GM18517 (cell line): ENCODE data around the gene ABCC6.
"Not testable (repeated sequence)": the region's sequence is repeated elsewhere in the genome, so short reads cannot be mapped to it uniquely, and the experiment has no call there.

Experiments used
- ATAC-seq: cut with Tn5 transposase; IDR thresholded peaks from one replicate; pipeline ENCODE4 v1.9.1; 2021; ENCODE audit warnings: mild to moderate bottlenecking, moderate library complexity; ENCODE audit not compliant: unreplicated experiment

Gene ABCC6

DNA sequence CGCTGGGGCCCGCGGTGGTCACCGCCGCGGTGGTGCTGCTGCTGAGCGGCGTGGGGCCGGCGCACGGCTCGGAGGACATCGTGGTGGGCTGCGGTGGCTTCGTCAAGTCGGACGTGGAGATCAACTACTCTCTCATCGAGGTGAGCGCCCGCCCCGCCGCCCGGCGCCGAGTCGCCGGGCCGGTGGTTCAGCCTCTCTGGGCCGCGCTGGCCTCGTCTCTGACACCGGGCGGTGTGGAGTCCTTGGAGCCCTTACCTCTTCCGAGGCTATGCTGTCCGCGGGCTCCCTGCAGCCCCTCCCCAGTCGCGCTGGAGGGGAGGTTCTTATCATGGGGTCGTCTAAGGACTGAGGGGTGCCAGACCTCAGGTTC is 9.4 kb upstream of the ABCC6 start:
- not testable (repeated sequence) for ATAC-seq

DNA sequence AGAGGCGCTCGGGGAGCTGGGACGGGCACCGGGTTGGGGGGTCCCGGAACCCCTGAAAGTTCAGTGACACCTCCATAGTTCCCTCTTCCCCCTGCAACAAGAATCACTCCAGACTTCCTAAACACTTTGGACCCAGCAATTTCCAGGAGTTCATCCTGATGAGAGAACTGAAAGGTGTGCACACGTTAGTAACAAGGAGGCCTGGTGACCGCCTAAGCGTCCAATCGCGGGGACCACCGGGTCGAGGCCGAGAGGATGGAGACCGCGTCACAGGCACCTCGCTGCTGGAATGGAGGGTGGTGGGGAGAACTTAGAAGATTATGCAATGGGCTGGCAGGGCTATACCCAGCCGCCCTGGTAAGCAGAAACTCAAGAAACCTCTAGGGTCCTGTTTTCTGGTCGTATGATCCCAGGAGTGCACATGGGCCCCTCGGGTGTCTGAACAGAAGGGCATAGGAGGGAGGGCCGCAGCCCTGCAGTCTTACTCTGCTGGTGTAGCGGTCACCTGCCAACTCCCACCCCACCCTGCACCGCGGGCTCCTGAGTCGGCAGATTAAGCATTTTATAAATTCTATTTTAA is 458 bp upstream of the ABCC6 start:
- not testable (repeated sequence) for ATAC-seq

- ATAC-seq = not testable (repeated sequence)
These were observed 1.9 kb downstream of the ABCC6 start for GRCh38 chr16:16221382-16221781.

GRCh38 chr16:16220449-16220848 is 2.8 kb downstream of the ABCC6 start:
- ATAC-seq = not testable (repeated sequence)

- not testable (repeated sequence) for ATAC-seq
These were observed 4.5 kb downstream of the ABCC6 start for GRCh38 chr16:16218787-16219186.

GRCh38 chr16:16218349-16218748 is 4.9 kb downstream of the ABCC6 start:
- not testable (repeated sequence) for ATAC-seq

DNA sequence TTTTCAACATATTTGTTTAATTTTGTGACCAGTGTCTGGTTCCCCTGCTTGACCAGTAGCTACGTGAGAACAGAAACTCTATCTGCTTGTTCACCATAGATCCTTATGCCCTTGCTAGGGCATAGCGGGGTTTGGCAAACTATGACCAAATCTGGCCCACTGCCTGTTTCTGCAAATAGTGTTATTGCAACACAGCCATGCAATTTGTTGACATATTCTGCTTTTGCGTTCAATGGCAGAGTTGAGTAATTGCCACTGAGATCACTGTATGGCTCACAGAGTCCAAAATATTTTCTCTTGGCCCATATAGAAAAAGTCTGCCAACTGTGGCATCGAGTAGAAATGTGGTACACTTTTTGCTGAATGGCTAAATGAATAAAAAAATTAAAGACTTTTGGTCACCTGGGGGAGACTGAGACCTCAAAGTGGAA is 9.4 kb downstream of the ABCC6 start:
- ATAC-seq = not testable (repeated sequence)

- not testable (repeated sequence) for ATAC-seq
These were observed 11.9 kb downstream of the ABCC6 start for GRCh38 chr16:16211404-16211803.

GRCh38 chr16:16208461-16208860 is 14.8 kb downstream of the ABCC6 start:
- not testable (repeated sequence) for ATAC-seq

DNA sequence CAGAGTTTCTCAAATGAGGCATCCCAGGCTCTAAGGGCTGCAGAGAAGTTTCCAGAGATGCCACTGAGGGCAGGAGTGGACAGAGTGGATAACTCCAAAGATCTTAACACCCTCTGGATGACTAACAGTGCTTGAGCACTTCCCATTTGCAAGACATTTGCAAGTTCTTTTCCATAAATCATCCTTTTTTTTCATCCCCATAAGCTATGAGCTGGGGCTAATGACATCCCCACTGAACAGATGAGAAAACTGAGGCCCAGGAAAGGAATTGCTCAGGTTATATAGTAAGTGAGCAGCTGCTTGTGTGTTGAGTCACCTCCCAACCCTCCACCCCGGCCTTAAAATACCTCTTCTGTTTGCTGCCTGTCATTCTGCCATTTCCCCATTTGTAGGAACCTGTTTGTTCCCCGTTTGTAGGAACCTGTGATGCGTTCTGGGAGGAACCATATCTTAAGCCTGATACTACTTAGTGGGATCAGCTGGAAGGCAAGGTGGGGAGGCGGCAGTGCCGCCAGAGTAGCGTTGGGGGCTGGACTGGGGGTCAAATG is 15.4 kb downstream of the ABCC6 start:
- ATAC-seq = not testable (repeated sequence)

GRCh38 chr16:16207097-16207786 is 16.1 kb downstream of the ABCC6 start:
- ATAC-seq = not testable (repeated sequence)

DNA sequence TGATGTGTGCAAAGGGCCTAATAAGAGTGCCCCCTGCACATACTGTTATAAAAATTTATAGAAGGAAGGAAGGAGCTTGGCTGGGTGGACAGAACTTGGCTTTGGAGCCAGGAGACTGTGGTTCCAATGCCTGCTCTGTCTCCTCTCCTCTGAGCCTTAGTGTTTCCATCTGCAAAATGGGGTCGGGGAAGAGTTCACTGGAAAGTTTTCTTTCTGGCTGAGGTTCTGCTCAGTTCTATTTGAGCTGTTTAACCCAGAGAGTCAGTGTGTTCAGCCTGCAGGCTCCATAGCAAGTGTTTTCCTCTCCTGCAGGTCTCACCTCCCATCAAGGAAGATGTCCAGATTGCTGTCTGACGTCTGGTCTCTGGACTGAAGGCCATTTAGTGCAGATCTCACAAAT is 17.4 kb downstream of the ABCC6 start:
- not testable (repeated sequence) for ATAC-seq

GRCh38 chr16:16204552-16204951 is 18.7 kb downstream of the ABCC6 start:
- ATAC-seq = not testable (repeated sequence)

- ATAC-seq = not testable (repeated sequence)
These were observed 19.8 kb downstream of the ABCC6 start for GRCh38 chr16:16203494-16203893.

- ATAC-seq = not testable (repeated sequence)
These were observed 20.7 kb downstream of the ABCC6 start for GRCh38 chr16:16202400-16203143.

- not testable (repeated sequence) for ATAC-seq
These were observed 21.4 kb downstream of the ABCC6 start for GRCh38 chr16:16201880-16202279.

DNA sequence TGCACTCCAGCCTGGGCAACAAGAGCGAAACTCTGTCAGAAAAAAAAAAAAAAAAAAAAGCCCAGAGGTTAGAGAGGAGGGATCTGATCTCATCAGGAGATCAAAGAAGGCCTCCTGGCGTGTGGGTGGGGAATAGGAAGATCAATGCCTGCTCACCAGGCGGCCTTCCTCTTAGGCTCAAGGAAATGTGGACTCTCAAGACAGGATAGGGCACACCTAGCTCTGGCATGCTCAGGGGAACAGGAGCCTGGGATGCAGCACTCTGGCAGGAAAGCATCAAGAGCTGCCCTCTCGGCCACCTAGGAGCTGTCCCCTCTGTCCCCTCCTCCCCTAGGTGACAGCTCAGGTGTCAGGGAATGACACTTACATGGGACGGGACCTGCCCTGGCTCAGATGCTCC is 22.9 kb downstream of the ABCC6 start:
- ATAC-seq = not testable (repeated sequence)

- not testable (repeated sequence) for ATAC-seq
These were observed 23.9 kb downstream of the ABCC6 start for GRCh38 chr16:16199428-16199827.

DNA sequence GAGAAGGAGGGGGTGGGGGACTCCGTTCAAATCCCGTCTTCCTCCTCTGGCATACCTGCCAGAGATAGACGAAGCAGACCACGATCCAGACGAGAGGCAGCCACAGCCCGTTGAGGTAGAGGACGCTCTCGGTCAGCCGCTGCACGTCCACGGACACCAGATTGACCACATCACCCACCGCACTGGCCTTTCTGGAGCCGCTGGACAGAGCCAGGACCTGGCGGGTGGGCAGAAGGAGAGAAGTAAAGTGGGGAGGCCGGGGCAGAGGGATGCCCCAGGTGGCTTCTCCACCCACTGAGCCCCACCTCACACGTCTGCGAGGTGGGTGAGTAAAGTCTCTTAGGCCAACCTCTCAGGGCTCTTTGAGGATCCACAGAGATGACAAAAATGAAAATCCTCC is 25.3 kb downstream of the ABCC6 start:
- ATAC-seq = no peak

GRCh38 chr16:16197331-16197730 is 26.0 kb downstream of the ABCC6 start:
- ATAC-seq = no peak

- no peak for ATAC-seq
These were observed 27.2 kb downstream of the ABCC6 start for GRCh38 chr16:16196099-16196498.
